Measurements from ENCODE around the gene SCGB1C1.
"Not testable (repeated sequence)": the region's sequence is repeated elsewhere in the genome, so short reads cannot be mapped to it uniquely, and the experiment has no call there.

Gene SCGB1C1

GRCh38 chr11:192674-193128, at the start of gene SCGB1C1:
Gene SCGB1C1, plus strand, starts transcription at chr11:193078. Its CDS starts 22 bp downstream, at chr11:193100.
- not testable (repeated sequence) for DNase-seq

GRCh38 chr11:180242-180641, 12.6 kb upstream of the SCGB1C1 start:
- not testable (repeated sequence) for DNase-seq

GRCh38 chr11:189200-189783, 3.6 kb upstream of the SCGB1C1 start:
- not testable (repeated sequence) for DNase-seq

GRCh38 chr11:189843-190311, 3.0 kb upstream of the SCGB1C1 start:
- DNase-seq, result not testable (repeated sequence)

- not testable (repeated sequence) for DNase-seq
Observed at GRCh38 chr11:190546-190945, 2.3 kb upstream of the SCGB1C1 start.

GRCh38 chr11:191490-192478, 1.1 kb upstream of the SCGB1C1 start:
- not testable (repeated sequence) for DNase-seq

GRCh38 chr11:193481-193880, 603 bp downstream of the SCGB1C1 start:
- DNase-seq, result not testable (repeated sequence)

- DNase-seq, result no peak
Observed at GRCh38 chr11:196786-197731, 4.2 kb downstream of the SCGB1C1 start.

GRCh38 chr11:197741-198235, 4.9 kb downstream of the SCGB1C1 start:
- no peak for DNase-seq

- no peak for DNase-seq
Observed at GRCh38 chr11:198236-198806, 5.4 kb downstream of the SCGB1C1 start.

- DNase-seq, result no peak
Observed at GRCh38 chr11:199004-199581, 6.2 kb downstream of the SCGB1C1 start.

GRCh38 chr11:199782-200181, 6.9 kb downstream of the SCGB1C1 start:
- no peak for DNase-seq

GRCh38 chr11:200224-201003, 7.5 kb downstream of the SCGB1C1 start:
- no peak for DNase-seq

- DNase-seq, result no peak
Observed at GRCh38 chr11:201966-202365, 9.1 kb downstream of the SCGB1C1 start.

- DNase-seq, result no peak
Observed at GRCh38 chr11:202490-202889, 9.6 kb downstream of the SCGB1C1 start.

GRCh38 chr11:203056-203944, 10.4 kb downstream of the SCGB1C1 start:
- DNase-seq, result no peak

- no peak for DNase-seq
Observed at GRCh38 chr11:203945-204586, 11.2 kb downstream of the SCGB1C1 start.

- DNase-seq, result no peak
Observed at GRCh38 chr11:204587-205109, 11.8 kb downstream of the SCGB1C1 start.
